T-helper 1 cell (primary cell): ENCODE data around the gene UBE2A.

Source experiments
- DNase-seq, 5 donors: peaks; one replicate each; pipeline ENCODE4 v3.0.0-alpha.2; 2012 to 2020
- total RNA-seq, 4 donors: gene quantifications; one replicate each; lab custom pipeline; 2026; lab: John Stamatoyannopoulos, UW

UBE2A gene
- total RNA-seq = 69.1 to 89.7 (median 84.9) reads per million in 4 donors

DNA sequence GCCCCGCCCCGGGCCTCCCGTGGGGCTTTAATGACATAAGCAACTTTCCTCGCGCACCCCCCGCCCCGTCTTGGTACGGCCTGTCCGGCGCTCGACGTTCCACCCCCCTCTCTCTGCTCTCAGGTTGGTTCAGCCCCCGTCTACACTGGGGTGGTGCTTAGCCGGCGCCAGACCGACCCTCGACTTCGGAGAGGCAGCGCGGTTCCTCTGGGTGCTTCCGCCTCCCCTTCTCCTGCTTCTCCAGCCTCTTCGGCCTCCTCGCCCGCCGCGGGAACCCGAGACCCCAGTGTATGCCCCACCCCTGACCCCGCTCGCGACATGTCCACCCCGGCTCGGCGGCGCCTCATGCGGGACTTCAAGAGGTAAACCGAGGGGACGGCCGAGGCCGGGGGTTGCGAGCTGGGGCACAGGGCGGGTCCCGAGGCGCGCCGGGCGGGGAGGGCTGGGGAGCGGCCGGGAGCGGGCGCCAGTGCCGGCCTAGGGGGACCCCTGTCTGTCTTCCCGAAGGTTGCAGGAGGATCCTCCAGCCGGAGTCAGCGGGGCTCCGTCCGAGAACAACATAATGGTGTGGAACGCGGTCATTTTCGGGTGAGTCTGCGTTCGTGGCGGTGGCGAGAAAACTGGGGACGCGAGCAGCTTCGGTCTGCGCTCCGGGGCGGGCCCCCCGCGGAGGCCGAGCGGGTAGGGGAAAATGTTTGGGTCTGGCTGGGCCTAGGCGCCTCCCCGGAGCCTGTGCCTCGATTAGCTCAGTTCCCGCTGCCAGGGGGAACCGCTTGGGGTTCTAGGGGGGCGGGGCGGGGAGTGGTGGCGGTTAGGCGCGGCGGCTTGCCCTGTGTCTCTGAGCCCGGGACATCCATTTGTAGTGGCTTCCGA lies at the start of gene UBE2A:
Gene UBE2A (plus strand): TSS at position 170 of the 873 bp plus-strand sequence. CDS start 149 bp downstream, at position 319.
- DNase-seq = peak; percentile 76 to 91 (median 82)

- no peak for DNase-seq
Observed at GRCh38 chrX:119529345-119530276, 44.8 kb upstream of the UBE2A start.

DNA sequence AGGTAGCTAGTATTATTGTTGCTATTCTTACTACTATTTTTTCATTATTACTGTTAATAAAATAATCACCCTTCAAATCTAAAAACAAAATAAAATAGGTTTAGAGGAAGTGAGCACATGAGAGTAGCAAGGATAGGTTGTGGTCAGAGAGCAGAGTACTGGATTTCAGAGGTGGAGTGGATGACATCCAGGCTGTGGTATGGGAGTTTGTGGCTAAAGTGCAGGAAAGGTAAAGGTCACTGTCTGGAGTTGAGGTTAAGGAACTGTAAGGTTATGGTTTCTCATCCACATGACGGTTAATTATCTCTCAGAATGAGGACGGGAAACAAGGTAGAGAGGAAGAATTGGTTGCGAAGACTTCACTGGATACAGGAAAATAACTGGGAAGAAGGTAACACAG lies 36.9 kb upstream of the UBE2A start:
- DNase-seq = no peak

GRCh38 chrX:119539872-119540271 lies 34.5 kb upstream of the UBE2A start:
- no peak for DNase-seq

DNA sequence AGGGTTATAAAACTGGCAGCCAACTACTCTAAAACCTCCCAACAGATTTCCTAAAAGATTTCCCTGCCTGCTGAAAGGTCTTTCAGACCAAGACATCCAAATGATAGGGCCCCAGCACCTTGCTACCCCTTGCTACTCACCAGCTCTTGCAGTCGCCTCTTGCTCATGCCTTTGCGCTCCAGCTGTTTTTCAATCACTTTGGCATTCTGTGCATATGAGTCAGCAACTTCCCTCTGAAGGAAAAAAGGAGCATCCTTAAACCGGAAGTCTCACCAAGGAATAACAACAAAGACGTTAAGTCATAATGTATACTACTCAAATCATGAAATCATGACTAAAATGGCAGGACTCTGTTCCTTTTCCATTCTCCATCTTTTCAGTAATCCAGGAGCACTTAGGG lies 33.2 kb upstream of the UBE2A start:
- no peak for DNase-seq

GRCh38 chrX:119549327-119550016 lies 24.9 kb upstream of the UBE2A start:
- no peak for DNase-seq

DNA sequence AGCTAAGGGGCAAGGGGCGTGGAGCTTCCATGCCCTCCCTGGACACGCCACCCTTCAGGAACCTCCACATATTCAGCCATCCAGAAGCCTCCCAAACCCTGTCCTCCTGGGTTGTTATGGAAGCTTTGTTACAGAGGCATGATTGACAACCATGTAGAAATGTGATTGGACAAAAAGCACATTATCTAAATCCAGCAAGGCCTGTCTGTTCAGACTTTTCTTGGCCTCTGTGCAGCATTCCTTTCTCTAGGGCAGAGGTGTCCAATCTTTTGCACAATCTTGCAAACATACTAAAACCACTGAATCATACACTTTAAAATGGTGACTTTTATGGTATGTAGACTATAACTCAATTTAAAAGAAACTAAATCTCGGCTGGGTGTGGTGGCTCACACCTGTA lies 21.9 kb upstream of the UBE2A start:
- no peak for DNase-seq

- peak; percentile 64 to 92 (median 75) for DNase-seq
Observed at GRCh38 chrX:119565107-119565663, 9.2 kb upstream of the UBE2A start, which contains the start of gene STEEP1. STEEP1 (minus strand) TSS chrX:119565409; CDS start chrX:119565355, 54 bp downstream.

- DNase-seq = no peak
Observed at GRCh38 chrX:119570351-119570835, 4.0 kb upstream of the UBE2A start.

DNA sequence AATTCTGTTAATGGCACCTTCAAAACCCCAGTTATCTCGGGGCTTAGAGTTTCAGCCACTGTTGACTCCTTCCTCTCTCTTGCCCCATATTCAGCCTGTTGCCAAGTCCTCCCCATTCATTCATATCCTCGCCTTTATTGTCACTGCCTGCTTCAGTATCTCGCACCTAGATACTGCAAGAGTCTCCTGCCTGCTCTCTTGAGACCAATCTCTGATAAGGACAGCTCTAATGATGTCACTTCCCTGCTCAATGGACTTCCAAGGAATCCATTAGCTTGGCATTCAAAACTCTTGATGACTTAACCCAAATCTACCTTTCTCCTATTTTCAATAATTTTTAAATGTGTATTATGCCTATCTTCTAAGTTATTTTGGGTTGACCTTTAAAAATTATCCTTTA lies 1.1 kb upstream of the UBE2A start:
- DNase-seq = no peak

GRCh38 chrX:119573840-119574393 lies 446 bp upstream of the UBE2A start:
- peak in 1 of 5 donors; percentile 1 for DNase-seq

DNA sequence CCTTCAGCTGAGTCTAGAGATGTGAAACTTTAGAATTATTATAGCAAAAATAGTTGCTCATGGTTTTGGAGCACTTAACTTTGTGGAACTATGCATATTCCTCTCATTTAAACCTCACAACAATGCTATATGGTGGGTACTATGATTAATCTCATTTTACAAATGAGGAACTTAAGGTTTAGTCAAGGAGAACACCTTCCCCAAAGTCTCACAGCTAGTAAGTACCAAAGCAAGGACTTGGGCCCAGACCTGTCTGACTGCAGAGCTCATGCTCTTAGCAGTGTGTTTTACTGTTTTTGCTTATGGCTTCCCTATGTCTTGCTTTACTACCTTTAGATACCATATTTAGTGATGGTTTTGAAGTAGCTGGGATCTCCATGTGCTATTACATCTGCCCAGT lies 5.1 kb downstream of the UBE2A start:
- no peak for DNase-seq

- peak in 1 of 5 donors; percentile 17 for DNase-seq
Observed at GRCh38 chrX:119583431-119584059, 9.2 kb downstream of the UBE2A start.

DNA sequence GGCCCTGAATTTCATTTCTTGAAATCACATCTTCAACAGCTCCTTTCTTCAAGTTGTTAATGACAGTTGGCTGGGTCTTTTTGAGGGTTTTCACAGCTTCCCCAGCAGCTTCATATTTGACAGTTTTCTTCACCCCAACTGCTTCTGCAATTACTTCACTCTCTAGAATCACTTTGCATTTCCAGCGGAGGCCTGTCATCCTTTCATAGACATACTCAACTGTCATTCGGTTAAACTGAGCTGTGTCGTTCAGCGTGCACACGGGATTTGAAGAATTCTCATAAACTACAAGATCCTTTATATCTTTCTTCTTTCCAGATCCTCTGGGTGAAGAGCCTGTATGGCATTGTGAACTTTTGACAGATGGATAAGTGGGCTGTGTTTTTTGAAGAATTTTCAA lies 15.4 kb downstream of the UBE2A start:
- DNase-seq = no peak

DNA sequence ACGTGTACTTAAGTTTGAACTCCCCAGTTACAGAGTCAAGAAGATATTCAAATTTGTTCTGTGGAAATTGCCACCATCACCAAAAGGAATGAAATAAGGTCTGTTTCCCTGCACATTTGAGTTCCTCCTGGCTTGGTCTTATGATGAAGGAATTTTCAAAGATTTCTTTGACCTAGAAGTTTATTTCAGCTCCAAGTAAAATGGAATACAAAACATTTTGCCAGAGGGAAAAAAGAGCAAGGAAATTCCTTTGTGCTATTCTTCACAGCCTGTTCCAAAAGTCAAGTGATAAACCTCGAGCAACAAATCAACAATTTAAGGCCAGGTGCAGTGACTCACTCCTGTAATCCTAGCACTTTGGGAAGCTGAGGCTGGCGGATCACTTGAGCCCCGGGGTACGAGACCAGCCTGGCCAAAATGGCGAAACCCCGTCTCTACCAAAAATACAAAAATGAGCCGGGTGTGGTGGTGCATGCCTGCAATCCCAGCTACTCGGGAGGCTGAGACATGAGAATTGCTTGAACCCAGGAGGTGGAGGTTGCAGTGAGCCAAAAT lies 28.4 kb downstream of the UBE2A start:
- DNase-seq = no peak

DNA sequence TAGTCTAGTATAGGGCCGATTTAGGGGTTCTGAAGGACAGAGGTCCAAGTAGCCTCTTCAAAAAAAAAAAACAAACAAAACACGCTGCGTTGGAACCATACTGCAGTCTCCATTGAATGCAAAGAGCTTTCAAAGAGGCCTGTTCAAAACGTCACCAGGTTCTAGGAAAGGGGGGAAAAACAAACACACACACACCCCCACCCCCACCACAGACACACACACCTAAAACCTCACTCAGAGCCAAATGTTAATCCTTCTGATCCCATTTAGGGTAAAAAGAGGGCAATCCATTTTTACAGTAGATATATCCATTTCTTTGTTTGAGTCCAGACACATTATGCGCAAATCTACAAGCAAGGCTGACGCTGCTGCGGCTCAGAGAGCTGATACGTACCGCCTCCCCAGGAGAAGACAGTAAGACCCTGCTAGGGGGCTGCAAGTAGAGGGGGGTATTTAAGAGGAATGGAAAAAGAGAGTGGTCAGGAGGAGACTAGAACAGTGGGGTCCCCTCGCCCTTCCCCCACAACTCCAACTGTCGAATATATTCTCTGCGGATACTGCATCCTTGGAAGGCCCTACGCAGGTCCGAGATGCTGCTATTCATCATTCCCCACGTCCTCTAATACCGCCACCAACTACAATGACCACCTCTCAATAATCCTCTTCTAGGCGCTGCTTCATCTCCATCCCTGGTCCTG lies 30.6 kb downstream of the UBE2A start:
- no peak for DNase-seq

DNA sequence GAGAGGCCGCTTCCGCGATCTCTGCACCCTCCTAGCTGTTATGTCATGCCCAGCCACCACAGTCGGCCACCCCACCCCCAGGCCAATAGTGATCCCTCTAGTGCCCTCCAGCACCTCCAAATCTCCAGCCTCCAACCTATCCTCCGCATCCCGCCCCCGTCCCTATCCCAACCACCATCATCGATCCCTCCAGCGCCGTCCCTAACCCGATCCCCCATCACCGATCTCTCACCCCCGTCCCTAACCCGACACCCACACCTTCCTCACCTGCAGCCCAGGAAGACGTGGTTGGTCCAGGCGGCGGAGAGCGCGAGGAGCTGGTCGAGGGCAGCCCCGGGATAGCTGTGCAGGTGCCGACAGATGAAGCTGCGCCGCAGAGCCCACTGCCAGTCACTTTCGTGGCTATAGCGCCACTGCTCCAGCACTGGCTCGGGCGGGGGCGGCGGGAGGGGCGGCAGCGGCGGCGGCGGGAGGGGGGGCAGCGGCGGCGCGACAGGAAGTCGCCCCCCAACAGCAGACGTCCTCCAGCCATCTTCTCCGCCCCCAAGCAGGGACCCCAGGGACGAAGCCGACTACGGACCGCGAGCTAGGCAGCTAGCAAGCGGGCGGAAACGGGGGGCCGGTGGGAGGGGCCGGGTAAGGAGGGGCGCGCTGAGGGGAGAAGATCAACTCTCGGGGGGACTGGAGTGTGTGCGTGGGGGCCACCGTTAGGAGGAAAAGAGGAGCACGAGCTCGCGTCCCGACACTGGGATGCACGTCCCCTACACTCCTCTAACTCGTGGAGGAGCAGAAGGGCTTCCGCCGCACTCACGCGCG lies 31.3 kb downstream of the UBE2A start:
- peak; percentile 19 to 47 (median 32) for DNase-seq

GRCh38 chrX:119606280-119607017 lies 32.1 kb downstream of the UBE2A start, which contains the start of gene NKRF:
NKRF (minus strand) TSS chrX:119606424.
- DNase-seq = peak; percentile 79 to 90 (median 85)

GRCh38 chrX:119607018-119607389 lies 32.6 kb downstream of the UBE2A start:
- DNase-seq = no peak
